ENCODE results near the gene IGF2BP2.

DNA sequence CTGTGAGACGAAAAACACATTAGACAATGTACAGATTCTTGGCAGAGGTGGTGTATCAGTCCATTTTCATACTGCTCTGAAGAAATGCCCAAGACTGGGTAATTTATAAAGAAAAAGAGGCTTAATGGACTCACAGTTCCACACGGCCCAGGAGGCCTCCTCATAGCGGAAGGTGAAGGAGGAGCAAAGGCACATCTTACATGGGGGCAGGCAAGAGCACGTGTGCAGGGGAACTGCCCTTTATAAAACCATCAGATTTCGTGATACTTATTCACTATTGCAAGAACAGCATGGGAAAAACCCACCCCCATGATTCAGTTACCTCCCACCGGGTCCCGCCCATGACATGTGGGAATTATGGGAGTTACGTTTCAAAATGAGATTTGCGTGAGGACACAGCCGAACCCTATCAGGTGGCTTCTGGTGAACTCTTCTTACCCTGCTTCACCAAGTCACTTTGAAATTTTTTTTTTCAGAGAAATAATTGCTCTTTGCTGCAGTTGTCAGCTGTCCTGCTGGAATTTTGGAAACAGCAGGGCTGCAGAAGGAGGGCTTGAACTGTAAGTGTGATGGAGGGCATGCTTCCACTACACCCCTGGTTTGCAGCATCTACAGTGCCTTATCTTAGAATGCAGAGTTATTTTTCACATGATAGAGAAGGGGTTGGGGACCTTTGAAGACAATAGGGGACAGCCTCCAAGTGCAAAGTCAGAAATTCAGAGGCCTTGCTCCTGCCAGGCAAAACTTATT, 2.9 kb upstream of the IGF2BP2 start:
- TF ChIP-seq, protein P1, sequence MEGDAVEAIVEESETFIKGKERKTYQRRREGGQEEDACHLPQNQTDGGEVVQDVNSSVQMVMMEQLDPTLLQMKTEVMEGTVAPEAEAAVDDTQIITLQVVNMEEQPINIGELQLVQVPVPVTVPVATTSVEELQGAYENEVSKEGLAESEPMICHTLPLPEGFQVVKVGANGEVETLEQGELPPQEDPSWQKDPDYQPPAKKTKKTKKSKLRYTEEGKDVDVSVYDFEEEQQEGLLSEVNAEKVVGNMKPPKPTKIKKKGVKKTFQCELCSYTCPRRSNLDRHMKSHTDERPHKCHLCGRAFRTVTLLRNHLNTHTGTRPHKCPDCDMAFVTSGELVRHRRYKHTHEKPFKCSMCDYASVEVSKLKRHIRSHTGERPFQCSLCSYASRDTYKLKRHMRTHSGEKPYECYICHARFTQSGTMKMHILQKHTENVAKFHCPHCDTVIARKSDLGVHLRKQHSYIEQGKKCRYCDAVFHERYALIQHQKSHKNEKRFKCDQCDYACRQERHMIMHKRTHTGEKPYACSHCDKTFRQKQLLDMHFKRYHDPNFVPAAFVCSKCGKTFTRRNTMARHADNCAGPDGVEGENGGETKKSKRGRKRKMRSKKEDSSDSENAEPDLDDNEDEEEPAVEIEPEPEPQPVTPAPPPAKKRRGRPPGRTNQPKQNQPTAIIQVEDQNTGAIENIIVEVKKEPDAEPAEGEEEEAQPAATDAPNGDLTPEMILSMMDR (IDR thresholded peaks at IDR 0.05; ENCODE audit: low read length): no peak
- TF ChIP-seq EZH2 (optimal IDR thresholded peaks at IDR 0.05; ENCODE audit: low read depth, low read length) (no peak), EZH2phosphoT487 (IDR thresholded peaks at IDR 0.05; ENCODE audit: low read length) (no peak)

Data from MM.1S (cell line).